ENCODE results near the gene PRKAR2A.
"Not testable (repeated sequence)": the region's sequence is repeated elsewhere in the genome, so short reads cannot be mapped to it uniquely, and the experiment has no call there.

PRKAR2A gene

GRCh38 chr3:48835650-48836366, 11.9 kb downstream of the PRKAR2A start:
- DNase-seq = no peak

GRCh38 chr3:48832684-48833083, 15.0 kb downstream of the PRKAR2A start:
- peak; percentile 12 to 39 (median 34) for DNase-seq

GRCh38 chr3:48830715-48831114, 17.0 kb downstream of the PRKAR2A start:
- no peak for DNase-seq

GRCh38 chr3:48829525-48829924, 18.1 kb downstream of the PRKAR2A start:
- DNase-seq = not testable (repeated sequence)

- DNase-seq = not testable (repeated sequence)
These were observed 19.8 kb downstream of the PRKAR2A start for GRCh38 chr3:48827874-48828273.

- DNase-seq = peak; percentile 42 to 53 (median 45)
These were observed 21.2 kb downstream of the PRKAR2A start for GRCh38 chr3:48826451-48826850.

- no peak for DNase-seq
These were observed 26.9 kb downstream of the PRKAR2A start for GRCh38 chr3:48820612-48821324.

- DNase-seq = no peak
These were observed 28.1 kb downstream of the PRKAR2A start for GRCh38 chr3:48819234-48820221.

GRCh38 chr3:48811524-48811923, 36.1 kb downstream of the PRKAR2A start:
- no peak for DNase-seq

GRCh38 chr3:48804930-48805329, 42.7 kb downstream of the PRKAR2A start:
- no peak for DNase-seq

GRCh38 chr3:48800831-48801230, 46.8 kb downstream of the PRKAR2A start:
- DNase-seq = not testable (repeated sequence)

- DNase-seq = no peak
These were observed 48.7 kb downstream of the PRKAR2A start for GRCh38 chr3:48798998-48799397.

- DNase-seq = no peak
These were observed 50.0 kb downstream of the PRKAR2A start for GRCh38 chr3:48797626-48798025.

GRCh38 chr3:48795997-48796732, 51.5 kb downstream of the PRKAR2A start:
- no peak for DNase-seq

- DNase-seq = not testable (repeated sequence)
These were observed 54.2 kb downstream of the PRKAR2A start for GRCh38 chr3:48793484-48793883.

- DNase-seq = no peak
These were observed 58.0 kb downstream of the PRKAR2A start for GRCh38 chr3:48789665-48790064.

- no peak for DNase-seq
These were observed 59.0 kb downstream of the PRKAR2A start for GRCh38 chr3:48788544-48789162.

GRCh38 chr3:48784426-48785120, 63.1 kb downstream of the PRKAR2A start:
- no peak for DNase-seq

- DNase-seq = no peak
These were observed 64.4 kb downstream of the PRKAR2A start for GRCh38 chr3:48783304-48783703.

- no peak for DNase-seq
These were observed 65.6 kb downstream of the PRKAR2A start for GRCh38 chr3:48782046-48782445.

GRCh38 chr3:48778565-48778964, 69.1 kb downstream of the PRKAR2A start:
- not testable (repeated sequence) for DNase-seq

Data from suppressor macrophage treated with lipopolysaccharide for 1 hour (primary cell).